HCT116 (cell line): ENCODE measurements around the gene KCNK1.

Source experiments
- CTCF ChIP-seq, 3 experiments: fragments of 200-600 bp in 1 of 3; sonication (generic) in 1 of 3; IDR thresholded peaks in 2 of 3; conservative IDR thresholded peaks in 1 of 3; 2 replicates each; pipeline ENCODE4 v1.5.1; 2012 to 2017; ENCODE audit warnings: low read depth in 2 of 3, low read length in 2 of 3, antibody characterized with exemption in 1 of 3, borderline replicate concordance in 1 of 3, control low read depth in 1 of 3, mild to moderate bottlenecking in 1 of 3, mixed read lengths in 1 of 3, mixed run types in 1 of 3, moderate library complexity in 1 of 3; ENCODE audit not compliant: insufficient read depth in 1 of 3
- EZH2 ChIP-seq: fragments of 200-600 bp; sonication (generic); IDR thresholded peaks from 2 replicates; pipeline ENCODE4 v1.6.1; 2017; ENCODE audit warnings: antibody characterized with exemption, mixed run types
- MAX ChIP-seq: IDR thresholded peaks from 2 replicates; pipeline ENCODE4 v1.6.1; 2012

GRCh38 chr1:233667741-233668140 is 53.8 kb downstream of the KCNK1 start:
- TF ChIP-seq CTCF (IDR thresholded peaks at IDR 0.05 in 2 of 3, conservative IDR thresholded peaks at IDR 0.05 in 1 of 3; ENCODE audit: borderline replicate concordance in 1 of 3, insufficient read depth in 1 of 3, low read depth in 2 of 3, low read length in 2 of 3), result no peak
- TF ChIP-seq MAX, result no peak
- no peak for TF ChIP-seq EZH2
